Medulla oblongata (tissue), 1 donor: Measurements from ENCODE around the gene OR6B3.
A peak's percentile ranks its signal among the peaks of the same experiment; 100 is the strongest.
"Not testable (repeated sequence)": the region's sequence is repeated elsewhere in the genome, so short reads cannot be mapped to it uniquely, and the experiment has no call there.

Experiments
- DNase-seq: peaks from one replicate; pipeline ENCODE4 v3.0.0-alpha.2; 2015; ENCODE audit errors: extremely low spot score

Gene OR6B3

GRCh38 chr2:240044096-240044495 lies 9.2 kb downstream of the OR6B3 start:
- not testable (repeated sequence) for DNase-seq

GRCh38 chr2:240043279-240043989 lies 9.9 kb downstream of the OR6B3 start:
- DNase-seq: no peak

- DNase-seq: no peak
These were observed 10.6 kb downstream of the OR6B3 start for GRCh38 chr2:240042740-240043139.

- no peak for DNase-seq
These were observed 12.0 kb downstream of the OR6B3 start for GRCh38 chr2:240041363-240041762.

- DNase-seq: no peak
These were observed 16.0 kb downstream of the OR6B3 start for GRCh38 chr2:240037358-240037757.

- DNase-seq: no peak
These were observed 20.0 kb downstream of the OR6B3 start for GRCh38 chr2:240033330-240033678.

- no peak for DNase-seq
These were observed 20.7 kb downstream of the OR6B3 start for GRCh38 chr2:240032406-240033329.

- no peak for DNase-seq
These were observed 22.8 kb downstream of the OR6B3 start, which contains the start of gene OR6B2 for GRCh38 chr2:240030379-240031094. OR6B2 (minus strand) TSS chr2:240030429; CDS start chr2:240030429, 0 bp downstream.

- DNase-seq: no peak
These were observed 28.6 kb downstream of the OR6B3 start for GRCh38 chr2:240024766-240025165.

GRCh38 chr2:240023792-240024191 lies 29.5 kb downstream of the OR6B3 start:
- no peak for DNase-seq

- DNase-seq: peak; percentile 42
These were observed 31.7 kb downstream of the OR6B3 start for GRCh38 chr2:240021488-240022104.

- no peak for DNase-seq
These were observed 35.1 kb downstream of the OR6B3 start for GRCh38 chr2:240018071-240018750.

- no peak for DNase-seq
These were observed 39.0 kb downstream of the OR6B3 start for GRCh38 chr2:240014327-240014726.

GRCh38 chr2:240013343-240013742 lies 40.0 kb downstream of the OR6B3 start:
- DNase-seq: no peak

- no peak for DNase-seq
These were observed 50.3 kb downstream of the OR6B3 start for GRCh38 chr2:240002983-240003382.

GRCh38 chr2:240000671-240001070 lies 52.6 kb downstream of the OR6B3 start:
- DNase-seq: no peak

- peak; percentile 6 for DNase-seq
These were observed 55.5 kb downstream of the OR6B3 start for GRCh38 chr2:239997686-239998409.
